Rectal smooth muscle tissue (tissue), 1 donor: ENCODE measurements around the gene HOXB9.

Experiments used
- H3K27ac ChIP-seq: one replicate; pipeline ENCODE4 v1.7.0; 2013; ENCODE audit warnings: low read depth, low read length, inconsistent platforms
- H3K27me3 ChIP-seq: one replicate; pipeline ENCODE4 v1.7.0; 2013; ENCODE audit warnings: low read length; ENCODE audit not compliant: control insufficient read depth, insufficient read depth
- H3K36me3 ChIP-seq: one replicate; pipeline ENCODE4 v1.7.0; 2013; ENCODE audit warnings: low read length; ENCODE audit not compliant: control insufficient read depth, insufficient read depth
- H3K4me1 ChIP-seq: one replicate; pipeline ENCODE4 v1.7.0; 2013; ENCODE audit warnings: low read length; ENCODE audit not compliant: control insufficient read depth, insufficient read depth
- H3K4me3 ChIP-seq: one replicate; pipeline ENCODE4 v1.7.0; 2013; ENCODE audit warnings: low read length
- H3K9ac ChIP-seq: one replicate; pipeline ENCODE4 v1.7.0; 2013; ENCODE audit warnings: low read length

The HOXB9 gene

GRCh38 chr17:48634493-48635208 is 8.5 kb upstream of the HOXB9 start:
- H3K4me1 ChIP-seq, result no peaks in the 10 kb centered on the region
- H3K36me3 ChIP-seq, result no peaks in the 10 kb centered on the region
- H3K9ac ChIP-seq, result no peak overlapping the region
- H3K27me3 ChIP-seq, result peaks cover 43% of the 10 kb centered on the region
- H3K4me3 ChIP-seq, result no peak overlapping the region
- H3K27ac ChIP-seq, result no peak overlapping the region

- H3K27ac ChIP-seq, result no peak overlapping the region
- H3K9ac ChIP-seq, result peak overlapping the region; percentile 10
- peaks cover 49% of the 10 kb centered on the region for H3K27me3 ChIP-seq
Measured at GRCh38 chr17:48633266-48633677, 7.1 kb upstream of the HOXB9 start.

DNA sequence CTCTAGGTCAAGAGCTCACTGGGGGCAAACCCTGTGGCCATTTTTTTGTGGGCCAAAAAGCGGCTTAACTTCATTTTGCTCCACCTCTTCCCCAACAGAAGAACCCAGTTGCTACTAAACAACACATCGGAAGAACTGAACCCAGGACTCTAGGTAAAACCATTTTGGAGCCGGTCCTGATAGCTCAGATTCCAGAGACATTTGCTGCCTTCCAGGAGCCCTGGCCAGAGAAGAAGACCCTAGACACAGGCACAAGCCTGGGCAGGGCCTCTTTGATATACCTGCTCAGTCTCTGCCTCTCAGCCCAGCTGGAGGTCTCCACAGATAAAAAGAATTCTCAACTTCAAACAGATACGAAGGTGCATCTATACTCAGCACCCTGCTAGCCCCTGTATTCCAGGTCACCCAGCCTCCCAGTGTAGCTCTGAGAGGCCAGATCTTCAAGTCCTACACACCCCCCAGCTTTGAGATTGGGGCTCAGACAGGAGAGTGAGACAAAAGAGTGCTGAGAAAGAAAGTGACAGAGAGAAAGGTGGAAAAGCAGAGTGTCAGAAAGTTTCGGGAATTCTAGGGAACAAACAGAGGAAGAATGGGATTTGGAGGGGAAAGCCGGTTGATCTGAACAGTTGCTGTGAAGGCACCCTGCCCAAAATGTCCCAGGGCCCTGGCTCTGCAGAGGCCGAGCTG is 6.6 kb upstream of the HOXB9 start:
- Histone ChIP-seq H3K4me1 (no peaks in the 10 kb centered on the region), H3K27ac (no peak overlapping the region), H3K36me3 (no peaks in the 10 kb centered on the region), H3K9ac (no peak overlapping the region), H3K4me3 (peak overlapping the region; percentile 5), H3K27me3 (peaks cover 52% of the 10 kb centered on the region)

More at GRCh38 chr17:48633266-48633677, 7.1 kb upstream of the HOXB9 start:
- H3K36me3 ChIP-seq, result no peaks in the 10 kb centered on the region
- no peaks in the 10 kb centered on the region for H3K4me1 ChIP-seq
- H3K4me3 ChIP-seq, result peak overlapping the region; percentile 5

DNA sequence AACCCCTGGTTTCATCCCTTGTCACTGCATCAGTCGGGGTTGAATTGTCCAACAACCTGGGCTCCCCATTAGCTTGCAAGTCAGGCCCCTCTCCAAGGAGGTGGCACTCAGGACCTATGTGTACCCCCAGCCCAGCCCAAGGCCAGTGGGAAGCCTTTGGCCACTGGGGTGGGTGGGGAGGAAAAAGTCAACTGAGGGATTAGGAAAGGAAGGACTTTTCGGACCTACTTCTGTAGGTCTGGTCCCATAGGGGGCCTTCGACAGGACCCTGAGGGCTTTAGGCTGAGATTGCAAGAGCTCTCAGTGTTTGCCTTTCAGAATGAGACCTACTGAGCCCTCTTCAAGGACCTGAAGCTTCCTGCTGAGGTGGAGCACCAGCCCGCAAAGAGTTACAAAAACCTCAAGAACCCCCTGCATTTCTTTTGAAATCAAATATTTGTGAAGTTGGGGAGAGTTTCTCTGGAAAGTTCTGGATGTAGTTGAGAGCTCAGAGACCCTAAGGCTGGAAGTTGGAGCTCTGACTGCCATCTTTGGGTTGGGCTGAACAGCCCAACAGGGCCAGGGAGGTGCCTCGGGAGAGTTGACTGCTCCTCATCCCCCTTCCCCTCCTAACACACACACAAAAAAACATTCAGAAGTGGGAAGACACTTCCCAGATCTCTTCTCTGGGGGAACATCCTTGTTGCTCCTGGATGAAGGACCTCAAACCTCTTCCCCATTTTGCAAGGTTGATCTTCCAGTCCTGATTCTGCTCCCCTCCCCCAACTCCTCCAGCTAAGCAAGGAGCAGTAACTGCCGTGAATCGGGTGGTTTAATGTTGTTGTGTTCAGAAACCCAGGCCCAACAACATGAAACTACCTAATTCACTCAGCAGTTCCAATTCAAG is 5.8 kb upstream of the HOXB9 start:
- Histone ChIP-seq H3K9ac (no peak overlapping the region), H3K4me3 (no peak overlapping the region), H3K4me1 (no peaks in the 10 kb centered on the region), H3K27me3 (peaks cover 60% of the 10 kb centered on the region), H3K36me3 (no peaks in the 10 kb centered on the region), H3K27ac (no peak overlapping the region)

- no peak overlapping the region for H3K27ac ChIP-seq
- H3K4me3 ChIP-seq, result peak overlapping the region; percentile 43
- H3K36me3 ChIP-seq, result no peaks in the 10 kb centered on the region
- H3K9ac ChIP-seq, result no peak overlapping the region
- H3K4me1 ChIP-seq, result no peaks in the 10 kb centered on the region
- H3K27me3 ChIP-seq, result peaks cover 64% of the 10 kb centered on the region
Measured at GRCh38 chr17:48630925-48631692, 5.0 kb upstream of the HOXB9 start.

- Histone ChIP-seq H3K4me3 (no peak overlapping the region), H3K4me1 (no peaks in the 10 kb centered on the region), H3K27ac (no peak overlapping the region), H3K9ac (no peak overlapping the region), H3K36me3 (no peaks in the 10 kb centered on the region), H3K27me3 (peaks cover 72% of the 10 kb centered on the region)
Measured at GRCh38 chr17:48630009-48630924, 4.1 kb upstream of the HOXB9 start.

GRCh38 chr17:48629411-48629759 is 3.2 kb upstream of the HOXB9 start:
- Histone ChIP-seq H3K27me3 (peaks cover 66% of the 10 kb centered on the region), H3K4me3 (no peak overlapping the region), H3K4me1 (no peaks in the 10 kb centered on the region), H3K9ac (no peak overlapping the region), H3K27ac (no peak overlapping the region), H3K36me3 (no peaks in the 10 kb centered on the region)

- Histone ChIP-seq H3K36me3 (no peaks in the 10 kb centered on the region), H3K27me3 (peaks cover 67% of the 10 kb centered on the region), H3K9ac (no peak overlapping the region), H3K4me3 (no peak overlapping the region), H3K27ac (no peak overlapping the region), H3K4me1 (no peaks in the 10 kb centered on the region)
Measured at GRCh38 chr17:48628649-48629410, 2.7 kb upstream of the HOXB9 start.

- Histone ChIP-seq H3K4me1 (no peaks in the 10 kb centered on the region), H3K27me3 (peaks cover 66% of the 10 kb centered on the region), H3K4me3 (no peak overlapping the region), H3K9ac (no peak overlapping the region), H3K27ac (no peak overlapping the region), H3K36me3 (no peaks in the 10 kb centered on the region)
Measured at GRCh38 chr17:48627623-48628521, 1.7 kb upstream of the HOXB9 start.

DNA sequence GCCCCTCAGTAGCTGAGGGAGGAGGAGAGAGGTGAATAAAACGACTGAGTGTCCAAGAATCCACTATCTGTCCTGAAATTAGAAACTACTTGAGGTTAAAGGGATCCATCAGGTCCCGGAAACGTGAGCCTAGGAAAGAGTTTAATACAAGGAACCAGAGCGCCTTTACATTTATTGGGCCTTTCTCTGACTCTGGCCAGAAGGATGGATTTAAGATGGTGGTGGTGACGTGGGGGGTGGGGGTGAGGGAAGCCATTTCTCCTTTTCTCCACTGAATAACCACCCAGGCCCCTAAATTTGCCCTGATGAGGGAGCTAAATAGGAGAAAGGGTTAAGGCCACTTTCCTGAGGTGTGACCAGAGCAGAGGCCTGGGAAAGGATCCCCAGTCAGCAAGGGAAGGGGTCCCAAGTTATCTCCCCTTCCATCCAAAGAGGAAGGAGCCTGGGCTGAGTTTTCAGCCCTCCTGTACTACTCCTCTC is 1.0 kb upstream of the HOXB9 start:
- H3K9ac ChIP-seq, result peak overlapping the region; percentile 3
- no peaks in the 10 kb centered on the region for H3K36me3 ChIP-seq
- peak overlapping the region; percentile 43 for H3K4me3 ChIP-seq
- H3K27ac ChIP-seq, result no peak overlapping the region
- H3K4me1 ChIP-seq, result no peaks in the 10 kb centered on the region
- peaks cover 60% of the 10 kb centered on the region for H3K27me3 ChIP-seq
